Upper lobe of right lung (tissue), 1 donor: ENCODE data around the gene IPCEF1. TPM values are rescaled to one million over a fixed set of nuclear protein-coding genes. Genes with fewer than 3 reads are reported as not detected.

Experiments
- ATAC-seq: fragments of 200-7000 bp; cut with Tn5 transposase; one replicate; pipeline ENCODE4 v1.9.1; 2020; ENCODE audit warnings: mild to moderate bottlenecking, moderate library complexity
- DNase-seq: peaks from one replicate; pipeline ENCODE4 v3.0.0-alpha.2; 2020
- H3K27ac ChIP-seq: fragments of 200-600 bp; one replicate; pipeline ENCODE4 v1.8.0; 2022
- H3K27me3 ChIP-seq: fragments of 200-600 bp; one replicate; pipeline ENCODE4 v1.8.0; 2022; ENCODE audit warnings: mild to moderate bottlenecking
- H3K36me3 ChIP-seq: fragments of 200-600 bp; one replicate; pipeline ENCODE4 v1.8.0; 2022
- H3K4me1 ChIP-seq: fragments of 200-600 bp; one replicate; pipeline ENCODE4 v1.8.0; 2022
- H3K4me3 ChIP-seq: fragments of 200-600 bp; one replicate; pipeline ENCODE4 v1.8.0; 2022; ENCODE audit warnings: mild to moderate bottlenecking
- H3K9me3 ChIP-seq: fragments of 200-600 bp; one replicate; pipeline ENCODE4 v1.8.0; 2022
- intact Hi-C: fragments of 100-400 bp; cut with DNase I; formaldehyde crosslinking; loops from one replicate; pipeline ENCODE4 v1.11.0; 2022
- total RNA-seq: library from RNA; stranded (reverse); fragmentation: NEBNext Ultra II Directional; extraction: Animal tissue kit (Norgen Biotek cat#: 25700); gene quantifications from one replicate; pipeline ENCODE4 v1.2.1, GENCODE V29; 2021
- TF ChIP-seq, protein P1 (sequence below): fragments of 200-600 bp; IDR thresholded peaks from one replicate; pipeline ENCODE4 v1.8.0; 2022; ENCODE audit warnings: antibody characterized with exemption
- donor health status: DM: no; HTN: yes; CAD: no; lungs with severe emphysema.

Gene IPCEF1
- total RNA-seq, 1 donor from 2014 or later, result 8.8 TPM

GRCh38 chr6:154112181-154112809 is 244.3 kb downstream of the IPCEF1 start:
- intact Hi-C loops, result no loop called here
- no peaks in the 10 kb centered on the region for H3K36me3 ChIP-seq
- H3K4me1 ChIP-seq, result no peaks in the 10 kb centered on the region
- no peaks in the 10 kb centered on the region for H3K27me3 ChIP-seq
- TF ChIP-seq, protein P1, sequence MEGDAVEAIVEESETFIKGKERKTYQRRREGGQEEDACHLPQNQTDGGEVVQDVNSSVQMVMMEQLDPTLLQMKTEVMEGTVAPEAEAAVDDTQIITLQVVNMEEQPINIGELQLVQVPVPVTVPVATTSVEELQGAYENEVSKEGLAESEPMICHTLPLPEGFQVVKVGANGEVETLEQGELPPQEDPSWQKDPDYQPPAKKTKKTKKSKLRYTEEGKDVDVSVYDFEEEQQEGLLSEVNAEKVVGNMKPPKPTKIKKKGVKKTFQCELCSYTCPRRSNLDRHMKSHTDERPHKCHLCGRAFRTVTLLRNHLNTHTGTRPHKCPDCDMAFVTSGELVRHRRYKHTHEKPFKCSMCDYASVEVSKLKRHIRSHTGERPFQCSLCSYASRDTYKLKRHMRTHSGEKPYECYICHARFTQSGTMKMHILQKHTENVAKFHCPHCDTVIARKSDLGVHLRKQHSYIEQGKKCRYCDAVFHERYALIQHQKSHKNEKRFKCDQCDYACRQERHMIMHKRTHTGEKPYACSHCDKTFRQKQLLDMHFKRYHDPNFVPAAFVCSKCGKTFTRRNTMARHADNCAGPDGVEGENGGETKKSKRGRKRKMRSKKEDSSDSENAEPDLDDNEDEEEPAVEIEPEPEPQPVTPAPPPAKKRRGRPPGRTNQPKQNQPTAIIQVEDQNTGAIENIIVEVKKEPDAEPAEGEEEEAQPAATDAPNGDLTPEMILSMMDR, result no peak
- no peaks in the 10 kb centered on the region for H3K9me3 ChIP-seq
- ATAC-seq (no peak), DNase-seq (no peak)
- no peak overlapping the region for H3K27ac ChIP-seq
- H3K4me3 ChIP-seq, result no peak overlapping the region

DNA sequence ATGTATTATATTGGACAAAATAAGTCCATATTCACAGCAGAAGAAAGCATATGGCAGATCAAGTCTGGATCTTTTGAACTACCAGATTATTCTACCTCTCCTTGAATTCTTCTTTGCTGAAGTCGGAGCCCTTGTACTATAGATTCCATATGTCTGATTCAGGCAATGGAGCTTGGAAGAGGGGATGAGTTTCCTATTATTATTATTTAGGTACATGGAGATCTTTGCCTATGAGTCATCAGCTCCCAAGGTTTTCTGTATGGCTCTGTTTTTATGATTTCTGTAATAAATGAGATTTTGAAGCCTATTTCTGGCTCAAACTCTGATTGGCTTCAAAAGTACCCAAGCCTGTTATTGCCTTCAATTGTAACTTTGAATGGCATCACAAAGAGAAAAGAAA is 245.6 kb downstream of the IPCEF1 start:
- H3K9me3 ChIP-seq, result no peaks in the 10 kb centered on the region
- intact Hi-C loops, result no loop called here
- no peak overlapping the region for H3K27ac ChIP-seq
- H3K36me3 ChIP-seq, result no peaks in the 10 kb centered on the region
- TF ChIP-seq, protein P1, result no peak
- no peak overlapping the region for H3K4me3 ChIP-seq
- H3K4me1 ChIP-seq, result no peaks in the 10 kb centered on the region
- ATAC-seq, result no peak
- DNase-seq, result no peak
- H3K27me3 ChIP-seq, result no peaks in the 10 kb centered on the region

DNA sequence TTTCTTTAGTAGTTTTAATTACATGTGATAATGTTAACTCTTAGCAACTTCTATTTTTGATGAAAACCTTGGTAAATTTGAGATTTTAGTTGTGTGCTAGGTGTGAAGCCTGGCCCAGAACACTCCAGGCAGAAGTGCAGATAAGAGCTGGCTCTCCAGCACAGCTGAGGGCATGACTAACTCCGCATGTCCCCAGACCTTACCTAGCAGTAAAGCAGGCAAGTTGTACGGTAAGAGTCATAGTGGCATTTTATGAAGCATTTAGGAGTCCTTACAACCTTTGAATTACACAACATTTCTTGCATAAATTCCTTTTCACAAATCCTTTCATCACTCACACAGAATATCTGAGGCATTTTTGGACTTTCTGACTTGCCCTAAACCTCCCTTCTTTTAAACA is 250.4 kb downstream of the IPCEF1 start:
- TF ChIP-seq, protein P1, result no peak
- Histone ChIP-seq H3K4me1 (no peaks in the 10 kb centered on the region), H3K36me3 (no peaks in the 10 kb centered on the region), H3K9me3 (no peaks in the 10 kb centered on the region), H3K27ac (no peak overlapping the region), H3K4me3 (no peak overlapping the region), H3K27me3 (no peaks in the 10 kb centered on the region)
- DNase-seq, result no peak
- ATAC-seq, result peak; percentile 79
- intact Hi-C loops, result no loop called here

Other genes with a start within 250 kb of the IPCEF1 start
- gene CNKSR3, start 153.9 kb upstream of the IPCEF1 start, total RNA-seq, result 11.8 TPM